ENCODE results near the gene STPG4. TPM values are rescaled to one million over a fixed set of nuclear protein-coding genes. Genes with fewer than 3 reads are reported as not detected.
"Not testable (repeated sequence)": the region's sequence is repeated elsewhere in the genome, so short reads cannot be mapped to it uniquely, and the experiment has no call there.

The STPG4 gene
- polyA plus RNA-seq, 1 of the 3 experiments (the other 2 are of a cell fraction): 0.20 TPM

DNA sequence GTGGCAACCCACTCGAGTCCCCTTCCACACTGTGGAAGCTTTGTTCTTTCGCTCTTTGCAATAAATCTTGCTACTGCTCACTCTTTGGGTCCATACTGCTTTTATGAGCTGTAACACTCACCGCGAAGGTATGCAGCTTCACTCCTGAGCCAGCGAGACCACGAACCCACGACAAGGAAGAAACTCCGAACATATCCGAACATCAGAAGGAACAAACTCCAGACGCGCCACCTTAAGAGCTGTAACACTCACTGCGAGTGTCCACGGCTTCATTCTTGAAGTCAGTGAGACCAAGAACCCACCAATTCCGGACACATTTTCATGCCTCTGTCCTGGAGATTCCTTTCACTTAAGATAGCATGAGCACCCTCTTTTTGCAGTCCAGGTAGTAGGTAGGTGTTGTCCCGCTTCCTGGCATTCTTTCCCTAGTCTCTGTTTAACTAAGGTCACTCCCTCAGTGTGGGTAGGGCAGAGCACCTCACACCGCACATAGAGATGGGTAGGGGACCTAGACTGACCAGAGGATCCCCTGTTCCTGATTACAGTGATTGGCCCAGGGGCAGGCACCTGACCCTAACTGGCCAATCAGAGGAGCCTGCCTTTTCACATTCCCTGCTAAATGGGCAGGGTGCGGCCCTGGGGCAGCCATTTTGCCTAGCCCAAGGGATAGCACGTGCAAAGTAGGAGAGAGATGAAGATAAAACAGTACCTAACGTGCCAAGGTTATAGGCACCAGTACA lies 46.7 kb downstream of the STPG4 start:
- H3F3A ChIP-seq (replicated peaks; ENCODE audit: insufficient read depth); H3K9me3 ChIP-seq; H3K36me3 ChIP-seq (replicated peaks in 1 of 2; ENCODE audit: control insufficient read depth in 1 of 2, insufficient read depth in 2 of 2, low read length in 1 of 2); H3K9me2 ChIP-seq; H3K4me3 ChIP-seq (ENCODE audit: low read depth in 2 of 2, low read length in 1 of 2); H3K4me2 ChIP-seq; H3K27ac ChIP-seq (ENCODE audit: low read depth in 2 of 2, low read length in 1 of 2); H3K4me1 ChIP-seq (ENCODE audit: control insufficient read depth in 1 of 2, insufficient read depth in 2 of 2, low read depth in 1 of 2, low read length in 1 of 2); H3K9ac ChIP-seq; H4K20me1 ChIP-seq (ENCODE audit: insufficient read depth); DNase-seq; H3K27me3 ChIP-seq (ENCODE audit: insufficient read depth); H3K79me2 ChIP-seq (ENCODE audit: insufficient read depth); POLR2A ChIA-PET: not testable (repeated sequence)
- H2AFZ ChIP-seq (ENCODE audit: low read depth): peak overlapping the region; percentile 2; the same call in 1 of the 2 replicates
- TF ChIP-seq, protein P1, sequence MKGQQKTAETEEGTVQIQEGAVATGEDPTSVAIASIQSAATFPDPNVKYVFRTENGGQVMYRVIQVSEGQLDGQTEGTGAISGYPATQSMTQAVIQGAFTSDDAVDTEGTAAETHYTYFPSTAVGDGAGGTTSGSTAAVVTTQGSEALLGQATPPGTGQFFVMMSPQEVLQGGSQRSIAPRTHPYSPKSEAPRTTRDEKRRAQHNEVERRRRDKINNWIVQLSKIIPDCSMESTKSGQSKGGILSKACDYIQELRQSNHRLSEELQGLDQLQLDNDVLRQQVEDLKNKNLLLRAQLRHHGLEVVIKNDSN (IDR thresholded peaks at IDR 0.05; ENCODE audit: borderline replicate concordance, low read depth): peak; percentile 66; the same call in 1 of the 2 replicates
- CTCF ChIA-PET: interaction anchor here (1.0 kb wide), 1 partner anchor 20 kb away, joined by 3 read pairs; no protein-coding TSS in a partner anchor
- 88% methylated on average over 19 of the region's 19 CpGs for WGBS (ENCODE audit: low lambda C conversion rate)

DNA sequence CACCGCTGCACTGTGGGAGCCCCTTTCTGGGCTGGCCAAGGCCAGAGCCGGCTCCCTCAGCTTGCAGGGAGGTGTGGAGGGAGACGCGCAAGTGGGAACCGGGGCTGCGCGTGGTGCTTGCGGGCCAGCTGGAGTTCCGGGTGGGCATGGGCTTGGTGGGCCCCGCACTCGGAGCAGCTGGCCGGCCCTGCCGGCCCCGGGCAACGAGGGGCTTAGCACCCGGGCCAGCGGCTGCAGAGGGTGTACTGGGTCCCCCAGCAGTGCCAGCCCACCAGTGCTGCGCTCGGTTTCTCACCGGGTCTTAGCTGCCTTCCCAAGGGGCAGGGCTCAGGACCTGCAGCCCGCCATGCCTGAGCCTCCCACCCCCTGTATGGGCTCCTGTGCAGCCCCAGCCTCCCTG lies 47.9 kb downstream of the STPG4 start:
- 100% methylated on average over 1 of the region's 21 CpGs for WGBS (ENCODE audit: low lambda C conversion rate)

DNA sequence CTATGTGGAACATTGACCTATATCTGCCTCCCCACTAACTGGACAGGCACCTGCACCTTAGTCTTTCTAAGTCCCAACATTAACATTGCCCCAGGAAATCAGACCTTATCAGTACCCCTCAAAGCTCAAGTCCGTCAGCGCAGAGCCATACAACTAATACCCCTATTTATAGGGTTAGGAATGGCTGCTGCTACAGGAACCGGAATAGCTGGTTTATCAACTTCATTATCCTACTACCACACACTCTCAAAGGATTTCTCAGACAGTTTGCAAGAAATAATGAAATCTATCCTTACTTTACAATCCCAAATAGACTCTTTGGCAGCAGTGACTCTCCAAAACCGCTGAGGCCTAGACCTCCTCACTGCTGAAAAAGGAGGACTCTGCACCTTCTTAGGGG lies 48.9 kb downstream of the STPG4 start:
- H3K9me2 ChIP-seq; H3K27ac ChIP-seq (ENCODE audit: low read depth in 2 of 2, low read length in 1 of 2); H3K79me2 ChIP-seq (ENCODE audit: insufficient read depth); POLR2A ChIA-PET; H3K27me3 ChIP-seq (ENCODE audit: insufficient read depth); H3K9ac ChIP-seq; H4K20me1 ChIP-seq (ENCODE audit: insufficient read depth); CTCF ChIA-PET; H3K36me3 ChIP-seq (replicated peaks in 1 of 2; ENCODE audit: control insufficient read depth in 1 of 2, insufficient read depth in 2 of 2, low read length in 1 of 2); H2AFZ ChIP-seq (ENCODE audit: low read depth); H3K9me3 ChIP-seq; DNase-seq; H3K4me1 ChIP-seq (ENCODE audit: control insufficient read depth in 1 of 2, insufficient read depth in 2 of 2, low read depth in 1 of 2, low read length in 1 of 2); H3K4me2 ChIP-seq; H3K4me3 ChIP-seq (ENCODE audit: low read depth in 2 of 2, low read length in 1 of 2); H3F3A ChIP-seq (replicated peaks; ENCODE audit: insufficient read depth): not testable (repeated sequence)
- WGBS (ENCODE audit: low lambda C conversion rate): 96% methylated on average over 4 of the region's 4 CpGs

More for the DNA sequence above, 47.9 kb downstream of the STPG4 start:
- H3K9ac ChIP-seq; H2AFZ ChIP-seq (ENCODE audit: low read depth); H3F3A ChIP-seq (replicated peaks; ENCODE audit: insufficient read depth); H3K9me3 ChIP-seq; H4K20me1 ChIP-seq (ENCODE audit: insufficient read depth); H3K9me2 ChIP-seq; H3K4me3 ChIP-seq (ENCODE audit: low read depth in 2 of 2, low read length in 1 of 2); H3K36me3 ChIP-seq (replicated peaks in 1 of 2; ENCODE audit: control insufficient read depth in 1 of 2, insufficient read depth in 2 of 2, low read length in 1 of 2); POLR2A ChIA-PET; H3K27ac ChIP-seq (ENCODE audit: low read depth in 2 of 2, low read length in 1 of 2); H3K4me1 ChIP-seq (ENCODE audit: control insufficient read depth in 1 of 2, insufficient read depth in 2 of 2, low read depth in 1 of 2, low read length in 1 of 2); H3K27me3 ChIP-seq (ENCODE audit: insufficient read depth); DNase-seq; H3K79me2 ChIP-seq (ENCODE audit: insufficient read depth); H3K4me2 ChIP-seq: not testable (repeated sequence)
- CTCF ChIA-PET: interaction anchor here (0.6 kb wide), 1 partner anchor 102 kb away, joined by 3 read pairs; no protein-coding TSS in a partner anchor

DNA sequence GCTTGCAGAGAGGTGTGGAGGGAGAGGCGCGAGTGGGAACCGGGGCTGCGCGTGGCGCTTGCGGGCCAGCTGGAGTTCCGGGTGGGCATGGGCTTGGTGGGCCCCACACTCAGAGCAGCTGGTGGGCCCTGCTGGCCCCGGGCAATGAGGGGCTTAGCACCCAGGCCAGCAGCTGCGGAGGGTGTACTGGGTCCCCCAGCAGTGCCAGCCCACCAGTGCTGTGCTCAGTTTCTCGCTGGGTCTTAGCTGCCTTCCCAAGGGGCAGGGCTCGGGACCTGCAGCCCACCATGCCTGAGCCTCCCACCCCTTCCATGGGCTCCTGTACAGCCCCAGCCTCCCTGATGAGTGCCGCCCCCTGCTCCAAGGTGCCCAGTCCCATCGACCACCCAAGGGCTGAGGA lies 55.4 kb downstream of the STPG4 start:
- 100% methylated on average over 2 of the region's 14 CpGs for WGBS (ENCODE audit: low lambda C conversion rate)
- H3K9ac ChIP-seq; H3F3A ChIP-seq (replicated peaks; ENCODE audit: insufficient read depth); POLR2A ChIA-PET; H3K9me2 ChIP-seq; H3K4me2 ChIP-seq; H3K36me3 ChIP-seq (replicated peaks in 1 of 2; ENCODE audit: control insufficient read depth in 1 of 2, insufficient read depth in 2 of 2, low read length in 1 of 2); DNase-seq; H3K27ac ChIP-seq (ENCODE audit: low read depth in 2 of 2, low read length in 1 of 2); H2AFZ ChIP-seq (ENCODE audit: low read depth); CTCF ChIA-PET; H4K20me1 ChIP-seq (ENCODE audit: insufficient read depth); H3K4me3 ChIP-seq (ENCODE audit: low read depth in 2 of 2, low read length in 1 of 2); H3K9me3 ChIP-seq; H3K27me3 ChIP-seq (ENCODE audit: insufficient read depth); H3K79me2 ChIP-seq (ENCODE audit: insufficient read depth): not testable (repeated sequence)
- H3K4me1 ChIP-seq (ENCODE audit: control insufficient read depth in 1 of 2, insufficient read depth in 2 of 2, low read depth in 1 of 2, low read length in 1 of 2): peaks cover 4 to 13% of the 10 kb centered on the region in 2 experiments; a peak in 3 of 4 replicates

Data from SK-N-SH (cell line).